ENCODE data around the gene NOP9. TPM values are rescaled to one million over a fixed set of nuclear protein-coding genes. Genes with fewer than 3 reads are reported as not detected.

NOP9 gene
- total RNA-seq, 1 experiment from 2014 or later: 39.4 TPM

GRCh38 chr14:24322672-24323071 lies 23.0 kb downstream of the NOP9 start:
- RAD21 ChIA-PET (ENCODE audit: low non-redundant PET in 1 of 2, low total read pairs in 2 of 2, uncharacterized antibody in 2 of 2, unreplicated experiment in 2 of 2): no interaction called here
- Histone ChIP-seq H3K4me1 (ENCODE audit: control insufficient read depth in 1 of 2, insufficient read depth in 2 of 2, low read length in 2 of 2) (peaks cover 2 to 5% of the 10 kb centered on the region in 2 experiments), H3K9ac (ENCODE audit: low read length) (no peak overlapping the region), H3K4me2 (ENCODE audit: low read length) (no peak overlapping the region), H3K27ac (ENCODE audit: low read depth, low read length) (no peak overlapping the region), H3K4me3 (replicated peaks in 1 of 2; ENCODE audit: low read depth in 1 of 2, low read length in 2 of 2) (no peak overlapping the region), H3K9me2 (ENCODE audit: insufficient read depth) (no peaks in the 10 kb centered on the region), H3K9me3 (ENCODE audit: control insufficient read depth in 1 of 2, insufficient read depth in 1 of 2, low read depth in 1 of 2, low read length in 2 of 2) (no peaks in the 10 kb centered on the region), H3K36me3 (ENCODE audit: control insufficient read depth in 1 of 2, insufficient read depth in 2 of 2, low read length in 2 of 2) (no peaks in the 10 kb centered on the region), H3K27me3 (ENCODE audit: insufficient read depth, low read length) (0 out of 2 replicates have a peak, but pooled peaks cover 4% of the 10 kb centered on the region), H3K79me2 (ENCODE audit: insufficient read depth, low read length) (no peaks in the 10 kb centered on the region), H2AFZ (ENCODE audit: low read depth, low read length, poor library complexity, severe bottlenecking) (no peak overlapping the region), H4K20me1 (ENCODE audit: insufficient read depth) (no peaks in the 10 kb centered on the region)
- no peak for ATAC-seq
- intact Hi-C loops (cut with micrococcal nuclease): no loop called here
- POLR2A ChIA-PET: no interaction called here
- no TSS peak for BruUV-seq (replicated peaks)
- no peak for TF ChIP-seq RAD21 (IDR thresholded peaks at IDR 0.05; ENCODE audit: low read depth)
- no peak for TF ChIP-seq ZNF274 (IDR thresholded peaks at IDR 0.05; ENCODE audit: low read depth, low read length)
- no peak for TF ChIP-seq ZFX (IDR thresholded peaks at IDR 0.05)
- no peak for TF ChIP-seq SIN3A (IDR thresholded peaks at IDR 0.05; ENCODE audit: low read depth)
- no peak for TF ChIP-seq EZH2 (IDR thresholded peaks at IDR 0.05)
- no peak for TF ChIP-seq EGR1 (IDR thresholded peaks at IDR 0.05; ENCODE audit: low read depth)
- no peak for TF ChIP-seq JUND (IDR thresholded peaks at IDR 0.05)
- no peak for TF ChIP-seq SRF (IDR thresholded peaks at IDR 0.05; ENCODE audit: low read depth)
- CTCF ChIA-PET: no interaction called here
- no peak for DNase-seq (ENCODE audit: low read depth, low spot score)

GRCh38 chr14:24323341-24323740 lies 23.7 kb downstream of the NOP9 start:
- DNase-seq (ENCODE audit: low read depth, low spot score) (no peak), ATAC-seq (no peak; the same call in 1 of the 2 replicates)
- intact Hi-C loops (cut with micrococcal nuclease): no loop called here
- ChIA-PET POLR2A (no interaction called here), RAD21 (ENCODE audit: low non-redundant PET in 1 of 2, low total read pairs in 2 of 2, uncharacterized antibody in 2 of 2, unreplicated experiment in 2 of 2) (no interaction called here), CTCF (no interaction called here)
- no peaks in the 10 kb centered on the region for H4K20me1 ChIP-seq (ENCODE audit: insufficient read depth)
- no peak overlapping the region for H3K4me3 ChIP-seq (replicated peaks in 1 of 2; ENCODE audit: low read depth in 1 of 2, low read length in 2 of 2)
- no peak overlapping the region for H3K27ac ChIP-seq (ENCODE audit: low read depth, low read length)
- 0 out of 2 replicates have a peak, but pooled peaks cover 4% of the 10 kb centered on the region for H3K27me3 ChIP-seq (ENCODE audit: insufficient read depth, low read length)
- TF ChIP-seq REST (IDR thresholded peaks at IDR 0.05; ENCODE audit: low read depth): no peak
- TF ChIP-seq MAX (IDR thresholded peaks at IDR 0.05): no peak
- no peak for TF ChIP-seq SP1 (IDR thresholded peaks at IDR 0.05; ENCODE audit: low read depth)
- no peak for TF ChIP-seq EGR1 (IDR thresholded peaks at IDR 0.05; ENCODE audit: low read depth)
- H2AFZ ChIP-seq (ENCODE audit: low read depth, low read length, poor library complexity, severe bottlenecking): no peak overlapping the region
- H3K9ac ChIP-seq (ENCODE audit: low read length): no peak overlapping the region
- no peaks in the 10 kb centered on the region for H3K9me3 ChIP-seq (ENCODE audit: control insufficient read depth in 1 of 2, insufficient read depth in 1 of 2, low read depth in 1 of 2, low read length in 2 of 2)
- H3K4me2 ChIP-seq (ENCODE audit: low read length): no peak overlapping the region
- no TSS peak for BruUV-seq (replicated peaks)
- H3K9me2 ChIP-seq (ENCODE audit: insufficient read depth): no peaks in the 10 kb centered on the region
- no peaks in the 10 kb centered on the region for H3K4me1 ChIP-seq (ENCODE audit: control insufficient read depth in 1 of 2, insufficient read depth in 2 of 2, low read length in 2 of 2)
- no peaks in the 10 kb centered on the region for H3K79me2 ChIP-seq (ENCODE audit: insufficient read depth, low read length)
- no peaks in the 10 kb centered on the region for H3K36me3 ChIP-seq (ENCODE audit: control insufficient read depth in 1 of 2, insufficient read depth in 2 of 2, low read length in 2 of 2)
